CD14-positive monocyte (primary cell): Measurements from ENCODE around the gene CSK. TPM values are rescaled to one million over a fixed set of nuclear protein-coding genes. Genes with fewer than 3 reads are reported as not detected.
A peak's percentile ranks its signal among the peaks of the same experiment; 100 is the strongest.
"Not testable (repeated sequence)": the region's sequence is repeated elsewhere in the genome, so short reads cannot be mapped to it uniquely, and the experiment has no call there.

Experiments used
- DNase-seq, 3 donors: peaks; one replicate each; pipeline ENCODE4 v3.0.0-alpha.2; 2011 to 2022
- H2AFZ ChIP-seq: 2 replicates; pipeline ENCODE4 v1.6.0; 2012; ENCODE audit warnings: mild to moderate bottlenecking, low read depth, low read length, inconsistent platforms; ENCODE audit not compliant: insufficient read depth, poor library complexity, severe bottlenecking
- H3K27ac ChIP-seq, 2 donors: 1 replicate in 1 of 2; 2 replicates in 1 of 2; pipeline ENCODE4 v1.5.1; 2012 to 2013; ENCODE audit warnings: low read length in 2 of 2, control low read depth in 1 of 2, inconsistent platforms in 1 of 2, low read depth in 1 of 2, mild to moderate bottlenecking in 1 of 2
- H3K27me3 ChIP-seq, 2 donors: one replicate each; pipeline versions ENCODE4 v1.6.0 to v1.6.1; 2011 to 2013; ENCODE audit warnings: low read length in 2 of 2; ENCODE audit not compliant: control insufficient read depth in 2 of 2, insufficient read depth in 2 of 2
- H3K36me3 ChIP-seq, 2 donors: replicated peaks in 1 of 2; 1 replicate in 1 of 2; 2 replicates in 1 of 2; pipeline versions ENCODE4 v1.5.1 to v1.6.1; 2012 to 2013; ENCODE audit warnings: low read length in 2 of 2, control low read depth in 1 of 2, inconsistent platforms in 1 of 2, mild to moderate bottlenecking in 1 of 2; ENCODE audit not compliant: insufficient read depth in 2 of 2, control insufficient read depth in 1 of 2
- H3K4me1 ChIP-seq, 2 donors: 1 replicate in 1 of 2; 2 replicates in 1 of 2; pipeline versions ENCODE4 v1.5.1 to v1.6.1; 2012 to 2013; ENCODE audit warnings: low read length in 2 of 2, control low read depth in 1 of 2, inconsistent platforms in 1 of 2, mild to moderate bottlenecking in 1 of 2, moderate library complexity in 1 of 2; ENCODE audit not compliant: insufficient read depth in 2 of 2, control insufficient read depth in 1 of 2
- H3K4me2 ChIP-seq: replicated peaks from 2 replicates; pipeline ENCODE3; 2012; ENCODE audit warnings: low read length, moderate library complexity, mild to moderate bottlenecking; ENCODE audit not compliant: poor library complexity, severe bottlenecking; ENCODE audit errors: extremely low read depth
- H3K4me3 ChIP-seq, 3 experiments: fragments of 200-600 bp in 1 of 3; sonication (generic) in 1 of 3; replicated peaks in 1 of 3; 1 replicate in 2 of 3; 2 replicates in 1 of 3; pipeline ENCODE4 v1.5.1; 2011 to 2013; ENCODE audit warnings: low read length in 3 of 3, mild to moderate bottlenecking in 3 of 3, control low read depth in 2 of 3, low read depth in 2 of 3, inconsistent platforms in 1 of 3, moderate library complexity in 1 of 3
- H3K79me2 ChIP-seq: 2 replicates; pipeline ENCODE4 v1.6.0; 2012; ENCODE audit warnings: mild to moderate bottlenecking, control low read depth, inconsistent platforms, low read length, moderate library complexity; ENCODE audit not compliant: insufficient read depth
- H3K9ac ChIP-seq: 2 replicates; pipeline ENCODE4 v1.6.0; 2017; ENCODE audit warnings: low read length, mild to moderate bottlenecking; ENCODE audit not compliant: insufficient read depth, poor library complexity, severe bottlenecking
- H3K9me3 ChIP-seq, 2 donors: replicated peaks in 1 of 2; 1 replicate in 1 of 2; 2 replicates in 1 of 2; pipeline versions ENCODE4 v1.5.1 to v1.6.1; 2012 to 2013; ENCODE audit warnings: low read length in 2 of 2, control low read depth in 1 of 2; ENCODE audit not compliant: control insufficient read depth in 1 of 2, insufficient read depth in 1 of 2
- H4K20me1 ChIP-seq: 2 replicates; pipeline ENCODE4 v1.6.0; 2012; ENCODE audit warnings: mild to moderate bottlenecking, low read length, control low read depth, moderate library complexity; ENCODE audit not compliant: insufficient read depth
- H3K27ac Mint-ChIP-seq, 7 donors: one replicate each; pipeline ENCODE4 v1.8.0; 2020; ENCODE audit warnings: mild to moderate bottlenecking in 7 of 7, mixed read lengths in 7 of 7, moderate library complexity in 6 of 7, inconsistent platforms in 2 of 7
- H3K27me3 Mint-ChIP-seq, 3 donors: one replicate each; pipeline ENCODE4 v1.8.0; 2021 to 2022; ENCODE audit warnings: low read depth in 3 of 3, mild to moderate bottlenecking in 3 of 3, mixed read lengths in 3 of 3, moderate library complexity in 3 of 3, inconsistent platforms in 1 of 3
- H3K36me3 Mint-ChIP-seq, 2 donors: one replicate each; pipeline ENCODE4 v1.8.0; 2020; ENCODE audit warnings: mixed read lengths in 2 of 2, inconsistent platforms in 1 of 2, mild to moderate bottlenecking in 1 of 2
- H3K4me1 Mint-ChIP-seq: one replicate; pipeline ENCODE4 v1.8.0; 2020; ENCODE audit warnings: mild to moderate bottlenecking, mixed read lengths
- H3K4me3 Mint-ChIP-seq, 2 donors: one replicate each; pipeline ENCODE4 v1.8.0; 2020; ENCODE audit warnings: mild to moderate bottlenecking in 2 of 2, mixed read lengths in 2 of 2, moderate library complexity in 1 of 2
- H3K9me3 Mint-ChIP-seq, 7 donors: one replicate each; pipeline ENCODE4 v1.8.0; 2020 to 2022; ENCODE audit warnings: mixed read lengths in 7 of 7, mild to moderate bottlenecking in 6 of 7, moderate library complexity in 6 of 7, inconsistent platforms in 2 of 7
- CTCF ChIP-seq: fragments of 200-600 bp; IDR thresholded peaks from one replicate; pipeline ENCODE4 v1.8.0; 2022; ENCODE audit warnings: antibody characterized with exemption, mild to moderate bottlenecking
- WGBS: methylation state at CpG from one replicate; pipeline ENCODE4 v1.1.5; 2013; ENCODE audit warnings: missing lambda C conversion rate; ENCODE audit not compliant: insufficient coverage; 5-methylcytosine and 5-hydroxymethylcytosine counted together
- intact Hi-C, 2 donors: fragments of 100-400 bp; cut with micrococcal nuclease; formaldehyde crosslinking; loops; one replicate each; pipeline versions ENCODE4 v1.15.0 to v1.15.1; 2023
- polyA plus RNA-seq, 3 donors: library from polyadenylated mRNA; depleted of rRNA in 1 of 3; unstranded in 2 of 3; stranded (reverse) in 1 of 3; fragments of 300-500 nt in 2 of 3; fragments of >200 nt in 1 of 3; fragmentation: Illumina TruSeq in 2 of 3; gene quantifications; 1 replicate in 2 of 3; 2 replicates in 1 of 3; pipeline ENCODE4 v1.2.3, GENCODE V29; 2012 to 2021

Gene CSK
- polyA plus RNA-seq, 3 donors: 79.0 to 426 (median 106) TPM

GRCh38 chr15:74733269-74733668, 48.6 kb upstream of the CSK start:
- H3K36me3 ChIP-seq: no peaks in the 10 kb centered on the region
- intact Hi-C loops: no loop called here
- WGBS: 98% methylated on average over 3 of the region's 3 CpGs
- H2AFZ ChIP-seq: no peak overlapping the region
- peaks cover 20 to 32% (median 28%) of the 10 kb centered on the region in 3 donors for H3K27me3 Mint-ChIP-seq
- no peak overlapping the region for H3K27ac Mint-ChIP-seq
- no peak overlapping the region for H3K9ac ChIP-seq
- no peaks in the 10 kb centered on the region for H3K36me3 Mint-ChIP-seq
- H3K9me3 Mint-ChIP-seq: peaks cover 2 to 10% (median 6%) of the 10 kb centered on the region in 7 donors
- H4K20me1 ChIP-seq: no peaks in the 10 kb centered on the region
- H3K4me1 ChIP-seq: no peaks in the 10 kb centered on the region
- H3K4me1 Mint-ChIP-seq: no peaks in the 10 kb centered on the region
- H3K27ac ChIP-seq: no peak overlapping the region
- H3K79me2 ChIP-seq: no peaks in the 10 kb centered on the region
- H3K4me2 ChIP-seq: no peak overlapping the region
- TF ChIP-seq CTCF: no peak
- no peak overlapping the region for H3K4me3 ChIP-seq
- no peaks in the 10 kb centered on the region for H3K9me3 ChIP-seq
- no peak overlapping the region for H3K4me3 Mint-ChIP-seq
- no peak for DNase-seq
- peaks cover 0 to 6% of the 10 kb centered on the region in 2 donors for H3K27me3 ChIP-seq

GRCh38 chr15:74735305-74735704, 46.6 kb upstream of the CSK start:
- no peak for TF ChIP-seq CTCF
- no peak overlapping the region for H3K9ac ChIP-seq
- WGBS: 100% methylated on average over 1 of the region's 3 CpGs
- peaks cover 7 to 28% (median 20%) of the 10 kb centered on the region in 3 donors for H3K27me3 Mint-ChIP-seq
- no peak overlapping the region for H3K4me2 ChIP-seq
- H3K79me2 ChIP-seq: no peaks in the 10 kb centered on the region
- peaks cover 4 to 13% (median 7%) of the 10 kb centered on the region in 7 donors for H3K9me3 Mint-ChIP-seq
- no peaks in the 10 kb centered on the region for H3K9me3 ChIP-seq
- no peak overlapping the region for H3K4me3 Mint-ChIP-seq
- no peaks in the 10 kb centered on the region for H3K4me1 Mint-ChIP-seq
- H3K4me3 ChIP-seq: no peak overlapping the region
- H3K27ac ChIP-seq: no peak overlapping the region
- intact Hi-C loops: no loop called here
- DNase-seq: no peak
- peaks cover 0 to 2% of the 10 kb centered on the region in 2 donors for H3K27me3 ChIP-seq
- H3K36me3 Mint-ChIP-seq: no peaks in the 10 kb centered on the region
- no peaks in the 10 kb centered on the region for H3K4me1 ChIP-seq
- H3K36me3 ChIP-seq: no peaks in the 10 kb centered on the region
- no peaks in the 10 kb centered on the region for H4K20me1 ChIP-seq
- no peak overlapping the region for H3K27ac Mint-ChIP-seq
- no peak overlapping the region for H2AFZ ChIP-seq

GRCh38 chr15:74738239-74738638, 43.6 kb upstream of the CSK start:
- H3K36me3 Mint-ChIP-seq, H4K20me1 ChIP-seq, H3K4me3 ChIP-seq, H3K4me2 ChIP-seq, intact Hi-C loops, H3K4me1 ChIP-seq, H3K4me3 Mint-ChIP-seq, H3K9me3 ChIP-seq, H2AFZ ChIP-seq, H3K79me2 ChIP-seq, H3K27ac ChIP-seq, H3K4me1 Mint-ChIP-seq, H3K36me3 ChIP-seq, H3K27ac Mint-ChIP-seq, H3K9ac ChIP-seq, H3K27me3 ChIP-seq: not testable (repeated sequence)
- Mint-ChIP-seq H3K9me3 (peaks cover 9 to 22% (median 19%) of the 10 kb centered on the region in 7 donors), H3K27me3 (peaks cover 6 to 21% (median 20%) of the 10 kb centered on the region in 3 donors)
- WGBS: 100% methylated on average over 2 of the region's 5 CpGs
- DNase-seq: peak in 1 of 3 donors; percentile 42
